K562 (cell line): ENCODE results near the gene CEND1. TPM values are rescaled to one million over a fixed set of nuclear protein-coding genes. Genes with fewer than 3 reads are reported as not detected.

Source experiments
- ARID3B ChIP-seq: fragments of 250-450 bp; sonication (Bioruptor Pico); IDR thresholded peaks from 2 replicates; pipeline ENCODE4 v1.4.0; 2020; ENCODE audit warnings: borderline replicate concordance
- CHAMP1 ChIP-seq: fragments of 450-650 bp; IDR thresholded peaks from 2 replicates; pipeline ENCODE4 v1.6.1; 2016; ENCODE audit warnings: mild to moderate bottlenecking
- MAZ ChIP-seq, 2 experiments: fragments of 450-650 bp in 1 of 2; sonication (generic) in 1 of 2; formaldehyde crosslinking; IDR thresholded peaks in 1 of 2; conservative IDR thresholded peaks in 1 of 2; 2 replicates each; pipeline versions ENCODE4 v1.4.0 to v1.5.0; 2020; ENCODE audit warnings: mild to moderate bottlenecking in 1 of 2, missing genetic modification reagents in 1 of 2
- NR1H2 ChIP-seq: sonication (generic); formaldehyde crosslinking; IDR thresholded peaks from 2 replicates; pipeline ENCODE4 v1.4.0; 2020; ENCODE audit warnings: mild to moderate bottlenecking, missing genetic modification reagents
- PTTG1 ChIP-seq: fragments of 450-650 bp; IDR thresholded peaks from 2 replicates; pipeline ENCODE4 v1.6.1; 2016; ENCODE audit warnings: low read depth, mild to moderate bottlenecking, missing genetic modification characterization, missing compliant biosample characterization
- RAD21 ChIP-seq, 2 experiments: fragments of 250-450 bp in 1 of 2; fragments of 450-650 bp in 1 of 2; sonication (Bioruptor Pico) in 1 of 2; formaldehyde crosslinking in 1 of 2; IDR thresholded peaks in 1 of 2; conservative IDR thresholded peaks in 1 of 2; 2 replicates each; pipeline versions ENCODE4 v1.4.0 to v1.8.0; 2020 to 2022; ENCODE audit warnings: mild to moderate bottlenecking in 2 of 2, moderate library complexity in 1 of 2
- SRSF9 ChIP-seq: fragments of 200-400 bp; formaldehyde crosslinking; IDR thresholded peaks from 2 replicates; pipeline ENCODE4 v1.6.1; 2017; ENCODE audit warnings: low read depth, low read length, borderline replicate concordance
- ZBTB40 ChIP-seq, 2 experiments: fragments of 450-650 bp in 1 of 2; sonication (generic) in 1 of 2; formaldehyde crosslinking in 1 of 2; IDR thresholded peaks; 2 replicates each; pipeline versions ENCODE4 v1.7.1 to v1.9.0; 2016 to 2022; ENCODE audit warnings: inconsistent platforms in 1 of 2, mild to moderate bottlenecking in 1 of 2, missing genetic modification reagents in 1 of 2
- ZFP91 ChIP-seq: sonication (generic); formaldehyde crosslinking; IDR thresholded peaks from 2 replicates; pipeline ENCODE4 v1.8.0; 2022; ENCODE audit warnings: mild to moderate bottlenecking, missing genetic modification reagents
- polyA plus RNA-seq, 8 experiments: library from polyadenylated mRNA; depleted of rRNA in 4 of 8; stranded (reverse) in 5 of 8; unstranded in 3 of 8; fragments of >200 nt; fragmentation: Nextera tagmentation in 2 of 8; fragmentation: Illumina TruSeq in 1 of 8; extraction: Ambion mirVana in 2 of 8; extraction: Trizol in 1 of 8; gene quantifications; 2 replicates each; pipeline versions ENCODE4 v1.2.1 to v1.2.3, GENCODE V29; 2011 to 2014; ENCODE audit warnings: inconsistent platforms in 1 of 8, missing spikeins in 1 of 8
- total RNA-seq, 7 experiments: library from RNA; depleted of rRNA in 6 of 7; stranded (reverse); fragments of >200 nt in 6 of 7; fragmentation: Illumina TruSeq in 2 of 7; extraction: Trizol in 2 of 7; gene quantifications; 2 replicates each; pipeline versions ENCODE4 v1.2.1 to v1.2.3, GENCODE V29; 2011 to 2021; ENCODE audit warnings: low replicate concordance in 1 of 7

CEND1 gene
- total and polyA plus RNA-seq, 9 of the 15 experiments (the other 6 are each of a cell fraction or from before 2014, with no cell fraction given) = 0.13 to 0.18 (median 0.16) TPM; not detected in 6

- TF ChIP-seq ZFP91 (CRISPR knock-in tag) (no peak), CHAMP1 (no peak), ARID3B (no peak), ZBTB40 (IDR thresholded peaks at IDR 0.05) (0 out of 2 replicates have a peak, but pooled peaks have one; percentile 10), ZBTB40 (CRISPR knock-in tag; IDR thresholded peaks at IDR 0.05) (no peak), SRSF9 (no peak), MAZ (CRISPR knock-in tag; conservative IDR thresholded peaks at IDR 0.05 in 1 of 2, IDR thresholded peaks at IDR 0.05 in 1 of 2) (peak; percentile 20 to 36; a peak in 3 of 4 replicates), PTTG1 (tag) (no peak), NR1H2 (CRISPR knock-in tag) (peak; percentile 78; the same call in 1 of the 2 replicates), RAD21 (CRISPR knock-in tag; conservative IDR thresholded peaks at IDR 0.05 in 1 of 2, IDR thresholded peaks at IDR 0.05 in 1 of 2) (no peak)
These were observed 13.2 kb downstream of the CEND1 start (continued) for GRCh38 chr11:776561-777287.
